Mesothelial cell of epicardium (in vitro differentiated cells): ENCODE results near the gene FANCC. TPM values are rescaled to one million over a fixed set of nuclear protein-coding genes. Genes with fewer than 3 reads are reported as not detected.

ENCODE experiments used
- DNase-seq, 2 experiments: peaks; one replicate each; pipeline ENCODE4 v3.0.0; 2021; ENCODE audit warnings: low spot score in 2 of 2; ENCODE audit not compliant: unreplicated experiment in 2 of 2
- H3K27ac Mint-ChIP-seq: 2 replicates; pipeline ENCODE4 v1.8.0; 2021; ENCODE audit warnings: mixed read lengths
- H3K27me3 Mint-ChIP-seq: 2 replicates; pipeline ENCODE4 v1.8.0; 2021; ENCODE audit warnings: low read depth, mixed read lengths
- H3K36me3 Mint-ChIP-seq: 2 replicates; pipeline ENCODE4 v1.8.0; 2021; ENCODE audit warnings: mixed read lengths
- H3K4me1 Mint-ChIP-seq: 2 replicates; pipeline ENCODE4 v1.8.0; 2021; ENCODE audit warnings: mixed read lengths
- H3K4me3 Mint-ChIP-seq: 2 replicates; pipeline ENCODE4 v1.8.0; 2021; ENCODE audit warnings: mild to moderate bottlenecking, moderate library complexity, mixed read lengths
- H3K9me3 Mint-ChIP-seq: 2 replicates; pipeline ENCODE4 v1.8.0; 2021; ENCODE audit warnings: mixed read lengths
- total RNA-seq: library from RNA; stranded (reverse); gene quantifications from 3 replicates; pipeline ENCODE4 v1.2.1, GENCODE V29; 2021
- TF ChIP-seq, protein P1 (sequence below): fragments of 200-600 bp; sonication (generic); IDR thresholded peaks from one replicate; pipeline ENCODE4 v1.5.0; 2021; ENCODE audit warnings: antibody characterized with exemption; ENCODE audit not compliant: unreplicated experiment

The FANCC gene
- total RNA-seq, 1 donor from 2014 or later, result 22.5 TPM

GRCh38 chr9:95292226-95292625 lies 25.3 kb downstream of the FANCC start:
- Mint-ChIP-seq H3K4me1 (peaks cover under 1% of the 10 kb centered on the region), H3K4me3 (no peak overlapping the region), H3K36me3 (peaks cover 16% of the 10 kb centered on the region), H3K27me3 (no peaks in the 10 kb centered on the region), H3K9me3 (peaks cover 16% of the 10 kb centered on the region), H3K27ac (no peak overlapping the region)
- no peak for DNase-seq
- TF ChIP-seq, protein P1, sequence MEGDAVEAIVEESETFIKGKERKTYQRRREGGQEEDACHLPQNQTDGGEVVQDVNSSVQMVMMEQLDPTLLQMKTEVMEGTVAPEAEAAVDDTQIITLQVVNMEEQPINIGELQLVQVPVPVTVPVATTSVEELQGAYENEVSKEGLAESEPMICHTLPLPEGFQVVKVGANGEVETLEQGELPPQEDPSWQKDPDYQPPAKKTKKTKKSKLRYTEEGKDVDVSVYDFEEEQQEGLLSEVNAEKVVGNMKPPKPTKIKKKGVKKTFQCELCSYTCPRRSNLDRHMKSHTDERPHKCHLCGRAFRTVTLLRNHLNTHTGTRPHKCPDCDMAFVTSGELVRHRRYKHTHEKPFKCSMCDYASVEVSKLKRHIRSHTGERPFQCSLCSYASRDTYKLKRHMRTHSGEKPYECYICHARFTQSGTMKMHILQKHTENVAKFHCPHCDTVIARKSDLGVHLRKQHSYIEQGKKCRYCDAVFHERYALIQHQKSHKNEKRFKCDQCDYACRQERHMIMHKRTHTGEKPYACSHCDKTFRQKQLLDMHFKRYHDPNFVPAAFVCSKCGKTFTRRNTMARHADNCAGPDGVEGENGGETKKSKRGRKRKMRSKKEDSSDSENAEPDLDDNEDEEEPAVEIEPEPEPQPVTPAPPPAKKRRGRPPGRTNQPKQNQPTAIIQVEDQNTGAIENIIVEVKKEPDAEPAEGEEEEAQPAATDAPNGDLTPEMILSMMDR, result no peak

DNA sequence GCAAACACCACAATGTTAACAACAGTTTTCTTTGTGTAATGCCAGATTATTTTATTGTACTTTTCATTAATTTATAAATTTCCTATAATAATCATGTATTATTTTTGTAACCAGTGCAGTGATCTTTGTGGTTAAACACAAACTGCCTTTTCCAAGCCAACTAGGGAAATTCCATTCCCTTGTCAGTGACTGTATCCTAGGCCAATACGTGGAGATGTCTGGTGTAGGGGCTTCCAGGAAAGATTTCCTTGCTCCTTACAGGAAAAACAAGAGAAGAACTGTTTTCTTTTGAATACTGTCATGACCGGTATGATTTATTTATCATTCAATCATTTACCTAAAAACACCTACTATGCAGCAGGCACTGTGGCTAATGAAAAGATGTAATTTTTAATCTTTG lies 31.4 kb downstream of the FANCC start:
- Mint-ChIP-seq H3K4me3 (no peak overlapping the region), H3K36me3 (peaks cover 6% of the 10 kb centered on the region), H3K27ac (no peak overlapping the region), H3K4me1 (no peaks in the 10 kb centered on the region), H3K27me3 (no peaks in the 10 kb centered on the region), H3K9me3 (peaks cover 23% of the 10 kb centered on the region)
- no peak for DNase-seq
- TF ChIP-seq, protein P1, result no peak

DNA sequence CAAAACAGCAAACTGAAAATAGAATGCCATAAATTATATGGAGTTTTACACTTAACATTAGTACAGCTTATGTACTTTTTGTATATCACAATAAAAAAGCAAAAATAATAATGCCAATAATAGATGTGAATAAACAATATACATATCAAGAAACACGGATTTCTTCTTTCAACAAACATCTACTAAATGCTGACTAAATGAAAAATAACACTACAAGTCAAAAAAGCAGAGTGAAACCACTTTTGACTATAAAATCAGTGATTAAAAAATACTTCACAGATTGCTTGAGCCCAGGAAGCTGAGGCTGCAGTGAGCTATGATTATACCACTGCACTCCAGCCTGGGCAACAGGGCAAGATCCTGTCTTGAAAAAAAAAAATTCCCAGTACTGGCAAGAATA lies 32.2 kb downstream of the FANCC start:
- TF ChIP-seq, protein P1, result no peak

GRCh38 chr9:95284162-95285080 lies 33.1 kb downstream of the FANCC start:
- TF ChIP-seq, protein P1, result no peak
- no peak overlapping the region for H3K27ac Mint-ChIP-seq

More for the DNA sequence above, 32.2 kb downstream of the FANCC start:
- no peaks in the 10 kb centered on the region for H3K4me1 Mint-ChIP-seq
- H3K27me3 Mint-ChIP-seq, result no peaks in the 10 kb centered on the region
- H3K27ac Mint-ChIP-seq, result no peak overlapping the region
- no peak overlapping the region for H3K4me3 Mint-ChIP-seq
- H3K9me3 Mint-ChIP-seq, result peaks cover 23% of the 10 kb centered on the region
- DNase-seq, result no peak
- peaks cover 7% of the 10 kb centered on the region for H3K36me3 Mint-ChIP-seq

GRCh38 chr9:95283673-95284072 lies 33.8 kb downstream of the FANCC start:
- Mint-ChIP-seq H3K27me3 (no peaks in the 10 kb centered on the region), H3K27ac (no peak overlapping the region), H3K9me3 (peaks cover 28% of the 10 kb centered on the region), H3K4me1 (no peaks in the 10 kb centered on the region), H3K36me3 (peaks cover 12% of the 10 kb centered on the region), H3K4me3 (no peak overlapping the region)
- TF ChIP-seq, protein P1, result no peak
- no peak for DNase-seq

More at GRCh38 chr9:95284162-95285080, 33.1 kb downstream of the FANCC start:
- no peak for DNase-seq
- H3K4me3 Mint-ChIP-seq, result no peak overlapping the region
- peaks cover 28% of the 10 kb centered on the region for H3K9me3 Mint-ChIP-seq
- peaks cover 12% of the 10 kb centered on the region for H3K36me3 Mint-ChIP-seq
- no peaks in the 10 kb centered on the region for H3K27me3 Mint-ChIP-seq
- H3K4me1 Mint-ChIP-seq, result no peaks in the 10 kb centered on the region
